Thoracic aorta (tissue), 2 donors: Measurements from ENCODE around the gene LHX6. TPM values are rescaled to one million over a fixed set of nuclear protein-coding genes. Genes with fewer than 3 reads are reported as not detected.

Experiments used
- ATAC-seq: fragments of 150-250 bp; one replicate; pipeline ENCODE4 v1.8.0; 2017; ENCODE audit warnings: low read depth; ENCODE audit not compliant: insufficient number of reproducible peaks, low FRiP score
- DNase-seq: peaks from one replicate; pipeline ENCODE4 v3.0.0-alpha.2; 2020; ENCODE audit warnings: low spot score
- H3K27ac ChIP-seq, 2 donors: fragments of 200-600 bp; sonication (generic); 1 replicate in 1 of 2; 2 replicates in 1 of 2; pipeline ENCODE4 v1.5.1; 2016; ENCODE audit warnings: mild to moderate bottlenecking in 2 of 2, moderate library complexity in 2 of 2
- H3K27me3 ChIP-seq: fragments of 200-600 bp; sonication (generic); replicated peaks from 2 replicates; pipeline ENCODE4 v1.6.0; 2016; ENCODE audit warnings: mild to moderate bottlenecking; ENCODE audit not compliant: insufficient read depth
- H3K36me3 ChIP-seq: fragments of 200-600 bp; sonication (generic); one replicate; pipeline ENCODE4 v1.5.1; 2016
- H3K4me1 ChIP-seq, 2 donors: fragments of 200-600 bp; sonication (generic); 1 replicate in 1 of 2; 2 replicates in 1 of 2; pipeline versions ENCODE4 v1.5.1 to v1.6.0; 2016; ENCODE audit warnings: low read depth in 2 of 2, mild to moderate bottlenecking in 1 of 2; ENCODE audit not compliant: control insufficient read depth in 1 of 2
- H3K4me3 ChIP-seq: fragments of 200-600 bp; sonication (generic); 2 replicates; pipeline ENCODE4 v1.5.1; 2016; ENCODE audit warnings: mild to moderate bottlenecking
- H3K9me3 ChIP-seq: fragments of 200-600 bp; sonication (generic); 2 replicates; pipeline ENCODE4 v1.5.1; 2016
- CTCF ChIP-seq: fragments of 200-600 bp; sonication (generic); IDR thresholded peaks from one replicate; pipeline ENCODE4 v1.5.1; 2019; ENCODE audit warnings: antibody characterized with exemption
- total RNA-seq, 2 donors: library from RNA; depleted of rRNA; stranded (reverse); fragments of >200 nt; gene quantifications; one replicate each; pipeline versions ENCODE4 v1.1.0 to v1.2.3, GENCODE V29; 2016

LHX6 gene
- total RNA-seq, 2 donors from 2014 or later, result 5.0 to 6.5 TPM

- Histone ChIP-seq H3K27ac (no peak overlapping the region), H3K36me3 (no peaks in the 10 kb centered on the region), H3K4me3 (no peak overlapping the region), H3K27me3 (peaks cover 16% of the 10 kb centered on the region), H3K9me3 (no peaks in the 10 kb centered on the region), H3K4me1 (peaks cover 4 to 18% of the 10 kb centered on the region in 2 donors)
- no peak for ATAC-seq
- TF ChIP-seq CTCF, result no peak
- no peak for DNase-seq
Measured at GRCh38 chr9:122212473-122213004, 16.2 kb downstream of the LHX6 start.

- Histone ChIP-seq H3K36me3 (no peaks in the 10 kb centered on the region), H3K4me1 (peaks cover 4 to 13% of the 10 kb centered on the region in 2 donors), H3K4me3 (no peak overlapping the region), H3K27me3 (peaks cover 3% of the 10 kb centered on the region), H3K9me3 (no peaks in the 10 kb centered on the region), H3K27ac (no peak overlapping the region)
- no peak for TF ChIP-seq CTCF
- ATAC-seq (no peak), DNase-seq (no peak)
Measured at GRCh38 chr9:122209451-122209850, 19.3 kb downstream of the LHX6 start.

GRCh38 chr9:122207096-122207495, 21.7 kb downstream of the LHX6 start:
- H3K4me1 ChIP-seq, result no peaks in the 10 kb centered on the region

DNA sequence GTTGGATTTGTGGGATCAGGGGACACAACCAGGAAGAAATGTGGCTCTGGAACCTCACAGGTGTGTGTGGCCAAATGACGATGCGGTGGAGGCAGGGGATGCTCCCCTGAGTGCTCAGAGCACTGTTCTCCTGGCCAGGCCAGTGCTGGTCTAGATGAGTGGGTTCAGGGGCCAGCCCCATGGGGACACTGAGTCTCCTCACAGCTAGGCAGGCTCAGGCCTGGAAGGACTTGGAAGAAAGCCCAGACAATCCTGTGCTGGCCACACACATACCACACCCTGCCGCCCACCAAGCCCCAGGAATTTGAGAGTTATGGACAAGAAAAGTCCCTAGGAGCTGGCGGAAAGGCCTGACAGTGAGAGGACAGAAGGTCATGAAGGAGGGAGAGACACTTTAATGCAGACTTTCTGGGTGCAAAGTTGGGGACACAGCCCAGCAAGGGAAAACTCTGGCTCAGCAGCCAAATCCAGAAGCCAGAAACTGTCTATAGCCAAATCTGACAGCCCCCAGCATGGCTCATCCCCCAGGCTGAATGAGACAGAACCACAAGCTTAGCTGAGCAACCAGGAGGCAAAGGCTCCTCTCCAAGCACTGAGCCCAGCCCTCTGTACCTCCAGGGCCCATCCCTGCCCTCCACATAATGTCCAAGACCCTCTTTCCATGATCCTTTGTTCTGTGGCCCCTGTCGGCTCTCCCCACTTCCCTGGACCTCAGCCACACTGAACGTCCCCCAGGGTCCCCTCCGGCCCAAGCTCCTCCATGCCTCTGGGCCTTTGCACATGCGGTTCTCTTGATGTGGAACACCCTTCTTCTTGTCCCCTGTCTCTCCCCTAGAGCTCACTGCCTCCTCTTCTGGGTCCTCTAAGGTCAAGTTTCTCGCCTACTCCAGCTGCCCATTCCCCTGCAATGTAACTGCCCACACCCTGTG, 22.4 kb downstream of the LHX6 start:
- Histone ChIP-seq H3K4me3 (no peak overlapping the region), H3K27ac (no peak overlapping the region), H3K4me1 (no peaks in the 10 kb centered on the region), H3K27me3 (no peaks in the 10 kb centered on the region), H3K36me3 (no peaks in the 10 kb centered on the region), H3K9me3 (no peaks in the 10 kb centered on the region)
- TF ChIP-seq CTCF, result no peak
- DNase-seq, result no peak
- no peak for ATAC-seq

More at GRCh38 chr9:122207096-122207495, 21.7 kb downstream of the LHX6 start:
- no peak overlapping the region for H3K27ac ChIP-seq
- TF ChIP-seq CTCF, result no peak
- no peaks in the 10 kb centered on the region for H3K9me3 ChIP-seq
- no peaks in the 10 kb centered on the region for H3K36me3 ChIP-seq
- H3K27me3 ChIP-seq, result no peaks in the 10 kb centered on the region
- no peak for DNase-seq
- no peak overlapping the region for H3K4me3 ChIP-seq
- no peak for ATAC-seq

GRCh38 chr9:122205176-122205575, 23.6 kb downstream of the LHX6 start:
- DNase-seq (no peak), ATAC-seq (no peak)
- no peak overlapping the region for H3K27ac ChIP-seq
- H3K4me3 ChIP-seq, result no peak overlapping the region
- no peaks in the 10 kb centered on the region for H3K27me3 ChIP-seq
- H3K4me1 ChIP-seq, result no peaks in the 10 kb centered on the region
- no peak for TF ChIP-seq CTCF
- no peaks in the 10 kb centered on the region for H3K9me3 ChIP-seq
- no peaks in the 10 kb centered on the region for H3K36me3 ChIP-seq
